Loucy (cell line): ENCODE data around the gene GLO1.

Source experiments
- H2AFZ ChIP-seq: fragments of 200-600 bp; sonication (generic); 2 replicates; pipeline ENCODE4 v1.6.0; 2016; ENCODE audit warnings: antibody characterized with exemption, mild to moderate bottlenecking, low read length, moderate library complexity
- H3F3A ChIP-seq: fragments of 200-600 bp; 2 replicates; pipeline ENCODE4 v1.6.0; 2016; ENCODE audit warnings: antibody characterized with exemption, low read depth, mild to moderate bottlenecking
- H3K27me3 ChIP-seq: fragments of 200-600 bp; sonication (generic); 2 replicates; pipeline ENCODE4 v1.6.1; 2014; ENCODE audit warnings: low read length, mild to moderate bottlenecking; ENCODE audit not compliant: insufficient read depth, poor library complexity, severe bottlenecking
- H3K36me3 ChIP-seq: fragments of 200-600 bp; sonication (generic); 2 replicates; pipeline ENCODE4 v1.6.1; 2016; ENCODE audit warnings: low read length; ENCODE audit not compliant: insufficient read depth
- H3K4me1 ChIP-seq: fragments of 200-600 bp; sonication (generic); 2 replicates; pipeline ENCODE4 v1.5.1; 2014; ENCODE audit warnings: low read length, mild to moderate bottlenecking; ENCODE audit not compliant: insufficient read depth, poor library complexity, severe bottlenecking
- H3K4me2 ChIP-seq: fragments of 200-600 bp; sonication (generic); 2 replicates; pipeline ENCODE4 v1.6.0; 2014; ENCODE audit warnings: antibody characterized with exemption, low read length, low read depth, mild to moderate bottlenecking; ENCODE audit not compliant: poor library complexity, severe bottlenecking
- H3K4me3 ChIP-seq: fragments of 200-600 bp; sonication (generic); 2 replicates; pipeline ENCODE4 v1.5.1; 2014; ENCODE audit warnings: low read length, mild to moderate bottlenecking, mixed read lengths; ENCODE audit not compliant: poor library complexity, severe bottlenecking
- H3K79me2 ChIP-seq: fragments of 200-600 bp; sonication (generic); 2 replicates; pipeline ENCODE4 v1.6.1; 2014; ENCODE audit warnings: low read length; ENCODE audit not compliant: insufficient read depth
- H3K9ac ChIP-seq: fragments of 200-600 bp; sonication (generic); 2 replicates; pipeline ENCODE4 v1.6.0; 2014; ENCODE audit warnings: mild to moderate bottlenecking, low read depth, low read length, moderate library complexity; ENCODE audit not compliant: poor library complexity, severe bottlenecking
- H3K9me2 ChIP-seq: fragments of 200-600 bp; sonication (generic); replicated peaks from 2 replicates; pipeline ENCODE4 v1.6.1; 2016; ENCODE audit warnings: low read depth, low read length, mixed read lengths
- H3K9me3 ChIP-seq: fragments of 200-600 bp; sonication (generic); 2 replicates; pipeline ENCODE4 v1.6.1; 2014; ENCODE audit warnings: mild to moderate bottlenecking, antibody characterized with exemption, low read length, low read depth; ENCODE audit not compliant: insufficient read depth
- H4K20me1 ChIP-seq: fragments of 200-600 bp; sonication (generic); 2 replicates; pipeline ENCODE4 v1.6.0; 2014; ENCODE audit warnings: antibody characterized with exemption, low read length, mild to moderate bottlenecking; ENCODE audit not compliant: insufficient read depth, poor library complexity, severe bottlenecking
- EZH2phosphoT487 ChIP-seq: fragments of 200-600 bp; IDR thresholded peaks from 2 replicates; pipeline ENCODE4 v1.6.1; 2018; ENCODE audit warnings: antibody characterized with exemption, mild to moderate bottlenecking, moderate library complexity, borderline replicate concordance
- TF ChIP-seq, protein P1 (sequence below): fragments of 200-600 bp; sonication (generic); conservative IDR thresholded peaks from 2 replicates; pipeline ENCODE4 v1.5.1; 2014; ENCODE audit warnings: mild to moderate bottlenecking, antibody characterized with exemption, low read length

The GLO1 gene

DNA sequence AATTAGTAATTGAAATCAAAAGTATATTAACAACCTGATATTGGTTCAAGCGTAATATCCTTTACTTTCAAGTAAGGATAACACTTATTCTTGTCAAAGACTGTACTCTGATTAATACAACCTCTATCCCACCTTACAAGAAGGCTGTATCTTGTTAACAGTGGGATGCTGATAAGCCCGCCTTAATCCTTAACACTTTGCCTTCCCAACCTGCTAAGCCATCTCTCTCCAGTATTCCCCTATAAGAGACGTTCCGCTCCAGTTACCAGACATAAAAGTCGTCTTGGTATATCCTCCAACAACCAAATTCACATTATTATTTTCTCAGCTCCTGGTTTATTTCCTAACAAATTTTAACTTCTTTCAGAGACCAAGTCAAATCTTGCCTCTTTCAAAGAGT, 65.2 kb downstream of the GLO1 start:
- Histone ChIP-seq H3K4me2 (no peak overlapping the region), H2AFZ (no peak overlapping the region)

DNA sequence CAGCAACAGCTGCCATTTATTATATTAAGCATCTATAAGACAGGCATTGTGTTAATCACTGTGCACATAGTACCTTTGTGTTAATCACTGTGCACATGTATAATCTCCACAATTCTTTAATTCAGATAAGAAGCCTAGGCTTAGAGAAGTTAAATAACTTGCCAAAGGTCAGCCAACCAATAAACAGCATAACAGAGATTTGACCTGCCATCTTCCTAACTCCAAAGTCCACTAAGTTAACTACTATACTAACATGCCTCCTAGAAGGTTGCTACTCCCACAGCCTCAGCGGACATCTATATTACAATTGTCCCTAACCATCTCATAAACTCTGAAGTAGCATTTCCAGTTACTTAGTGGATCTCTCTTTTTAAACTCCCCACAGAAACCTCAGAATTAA, 66.9 kb downstream of the GLO1 start:
- Histone ChIP-seq H4K20me1 (no peaks in the 10 kb centered on the region), H3K9ac (no peak overlapping the region), H2AFZ (no peak overlapping the region), H3K9me3 (no peaks in the 10 kb centered on the region), H3K4me1 (peaks cover 34% of the 10 kb centered on the region), H3K4me3 (no peak overlapping the region), H3K27me3 (no peaks in the 10 kb centered on the region), H3K36me3 (no peaks in the 10 kb centered on the region), H3K4me2 (no peak overlapping the region), H3K79me2 (peaks cover 8% of the 10 kb centered on the region), H3K9me2 (no peaks in the 10 kb centered on the region), H3F3A (no peaks in the 10 kb centered on the region; the same call in 1 of the 2 replicates)
- TF ChIP-seq, protein P1, sequence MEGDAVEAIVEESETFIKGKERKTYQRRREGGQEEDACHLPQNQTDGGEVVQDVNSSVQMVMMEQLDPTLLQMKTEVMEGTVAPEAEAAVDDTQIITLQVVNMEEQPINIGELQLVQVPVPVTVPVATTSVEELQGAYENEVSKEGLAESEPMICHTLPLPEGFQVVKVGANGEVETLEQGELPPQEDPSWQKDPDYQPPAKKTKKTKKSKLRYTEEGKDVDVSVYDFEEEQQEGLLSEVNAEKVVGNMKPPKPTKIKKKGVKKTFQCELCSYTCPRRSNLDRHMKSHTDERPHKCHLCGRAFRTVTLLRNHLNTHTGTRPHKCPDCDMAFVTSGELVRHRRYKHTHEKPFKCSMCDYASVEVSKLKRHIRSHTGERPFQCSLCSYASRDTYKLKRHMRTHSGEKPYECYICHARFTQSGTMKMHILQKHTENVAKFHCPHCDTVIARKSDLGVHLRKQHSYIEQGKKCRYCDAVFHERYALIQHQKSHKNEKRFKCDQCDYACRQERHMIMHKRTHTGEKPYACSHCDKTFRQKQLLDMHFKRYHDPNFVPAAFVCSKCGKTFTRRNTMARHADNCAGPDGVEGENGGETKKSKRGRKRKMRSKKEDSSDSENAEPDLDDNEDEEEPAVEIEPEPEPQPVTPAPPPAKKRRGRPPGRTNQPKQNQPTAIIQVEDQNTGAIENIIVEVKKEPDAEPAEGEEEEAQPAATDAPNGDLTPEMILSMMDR = no peak
- TF ChIP-seq EZH2phosphoT487 = no peak

More for the DNA sequence above, 65.2 kb downstream of the GLO1 start:
- H3K4me3 ChIP-seq = no peak overlapping the region
- no peaks in the 10 kb centered on the region for H3K36me3 ChIP-seq
- H3K4me1 ChIP-seq = peaks cover 34% of the 10 kb centered on the region
- H3K9ac ChIP-seq = no peak overlapping the region
- no peaks in the 10 kb centered on the region for H3K9me3 ChIP-seq
- TF ChIP-seq EZH2phosphoT487 = no peak
- TF ChIP-seq, protein P1 = no peak
- no peaks in the 10 kb centered on the region for H3K9me2 ChIP-seq
- H3F3A ChIP-seq = no peaks in the 10 kb centered on the region; the same call in 1 of the 2 replicates
- H4K20me1 ChIP-seq = no peaks in the 10 kb centered on the region
- H3K79me2 ChIP-seq = peaks cover 8% of the 10 kb centered on the region
- H3K27me3 ChIP-seq = no peaks in the 10 kb centered on the region

DNA sequence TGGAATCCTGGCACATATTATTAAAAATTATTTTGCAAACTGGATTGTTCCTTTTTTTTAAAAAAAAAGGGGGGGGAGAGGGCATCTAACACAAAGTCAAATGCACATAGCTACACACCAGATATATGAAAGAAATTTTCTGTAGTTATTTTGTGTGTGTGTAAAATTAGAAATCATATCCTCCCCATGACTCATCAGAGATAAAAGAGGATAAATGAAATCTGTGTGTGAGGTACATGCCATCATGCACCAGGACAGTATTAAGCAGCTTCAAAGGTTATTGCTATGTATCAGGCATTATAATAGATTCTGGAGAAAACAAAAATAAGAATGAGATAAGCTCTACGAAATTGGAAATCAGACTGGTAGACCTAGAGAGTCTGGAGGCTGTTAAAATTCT, 68.4 kb downstream of the GLO1 start:
- peaks cover 8% of the 10 kb centered on the region for H3K79me2 ChIP-seq
- H4K20me1 ChIP-seq = no peaks in the 10 kb centered on the region
- H3K4me3 ChIP-seq = no peak overlapping the region
- no peak overlapping the region for H2AFZ ChIP-seq
- H3F3A ChIP-seq = no peaks in the 10 kb centered on the region; the same call in 1 of the 2 replicates
- H3K36me3 ChIP-seq = no peaks in the 10 kb centered on the region
- H3K9me3 ChIP-seq = no peaks in the 10 kb centered on the region
- TF ChIP-seq EZH2phosphoT487 = no peak
- TF ChIP-seq, protein P1 = no peak
- no peaks in the 10 kb centered on the region for H3K27me3 ChIP-seq
- H3K4me2 ChIP-seq = no peak overlapping the region
- H3K9me2 ChIP-seq = no peaks in the 10 kb centered on the region
- no peak overlapping the region for H3K9ac ChIP-seq
- peaks cover 22% of the 10 kb centered on the region for H3K4me1 ChIP-seq
